Lower leg skin (tissue), 3 donors: ENCODE measurements around the gene EIF2B5.

ENCODE experiments used
- CTCF ChIP-seq, 3 donors: fragments of 450-650 bp; IDR thresholded peaks; one replicate each; pipeline ENCODE4 v1.5.1; 2016; ENCODE audit warnings: antibody characterized with exemption in 3 of 3, mild to moderate bottlenecking in 3 of 3, moderate library complexity in 2 of 3
- POLR2A ChIP-seq, 2 donors: fragments of 450-650 bp; IDR thresholded peaks; one replicate each; pipeline ENCODE4 v1.6.1; 2016 to 2017; ENCODE audit warnings: antibody characterized with exemption in 2 of 2, mild to moderate bottlenecking in 1 of 2, moderate library complexity in 1 of 2

- no peak for TF ChIP-seq CTCF (IDR thresholded peaks at IDR 0.05)
- TF ChIP-seq POLR2A (IDR thresholded peaks at IDR 0.05): no peak
Observed at GRCh38 chr3:184176377-184177330, 41.5 kb downstream of the EIF2B5 start.
